Measurements from ENCODE around the gene USP2.

- TF ChIP-seq CTCF (IDR thresholded peaks at IDR 0.05; ENCODE audit: low read length): no peak
- TF ChIP-seq EZH2phosphoT487 (IDR thresholded peaks at IDR 0.05; ENCODE audit: low read length): no peak
These were observed 2.8 kb upstream of the USP2 start for GRCh38 chr11:119384332-119384731.
